GM21528 (cell line): Measurements from ENCODE around the gene IGSF1.
"Not testable (repeated sequence)": the region's sequence is repeated elsewhere in the genome, so short reads cannot be mapped to it uniquely, and the experiment has no call there.

Source experiments
- ATAC-seq: cut with Tn5 transposase; IDR thresholded peaks from one replicate; pipeline ENCODE4 v1.9.1; 2021; ENCODE audit warnings: mild to moderate bottlenecking, moderate library complexity; ENCODE audit not compliant: unreplicated experiment, low FRiP score

The IGSF1 gene

DNA sequence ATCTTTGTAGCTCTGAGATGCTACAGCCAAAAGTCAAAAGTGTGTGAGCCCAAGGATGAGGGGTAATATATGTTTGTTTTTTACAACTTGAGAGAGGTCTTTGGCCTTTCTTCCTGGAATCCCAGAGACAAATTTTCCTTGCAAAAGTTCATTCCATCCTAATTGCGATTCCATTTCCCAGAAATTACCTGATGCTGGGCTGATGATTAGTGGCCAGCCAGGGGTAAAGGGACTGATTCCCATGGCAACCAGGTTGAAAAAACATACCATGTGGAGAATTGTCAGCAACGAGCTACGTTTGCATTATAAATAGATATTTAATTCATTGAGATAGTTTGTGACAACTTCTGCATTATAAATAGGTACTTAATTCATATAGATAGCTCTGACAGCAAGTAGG, 17.8 kb downstream of the IGSF1 start:
- no peak for ATAC-seq

DNA sequence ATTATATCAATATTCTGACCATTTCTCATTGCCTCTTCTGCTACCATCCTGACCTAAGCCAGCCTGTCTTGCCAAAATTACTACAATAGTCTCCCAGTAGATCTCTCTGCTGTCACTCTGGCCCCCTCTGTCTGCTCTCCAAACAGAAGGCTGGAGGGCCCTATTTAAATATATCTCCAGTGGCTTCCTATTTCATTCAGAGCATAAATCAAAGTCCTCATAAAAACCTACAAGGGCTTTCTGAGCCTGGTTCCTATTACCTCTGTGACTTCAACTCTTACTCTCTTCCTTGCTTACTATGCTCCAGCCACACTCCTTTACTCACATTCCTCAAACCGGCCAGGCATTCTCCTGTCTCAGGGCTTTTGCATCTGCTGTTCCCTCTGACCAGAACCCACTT, 19.0 kb downstream of the IGSF1 start:
- no peak for ATAC-seq

DNA sequence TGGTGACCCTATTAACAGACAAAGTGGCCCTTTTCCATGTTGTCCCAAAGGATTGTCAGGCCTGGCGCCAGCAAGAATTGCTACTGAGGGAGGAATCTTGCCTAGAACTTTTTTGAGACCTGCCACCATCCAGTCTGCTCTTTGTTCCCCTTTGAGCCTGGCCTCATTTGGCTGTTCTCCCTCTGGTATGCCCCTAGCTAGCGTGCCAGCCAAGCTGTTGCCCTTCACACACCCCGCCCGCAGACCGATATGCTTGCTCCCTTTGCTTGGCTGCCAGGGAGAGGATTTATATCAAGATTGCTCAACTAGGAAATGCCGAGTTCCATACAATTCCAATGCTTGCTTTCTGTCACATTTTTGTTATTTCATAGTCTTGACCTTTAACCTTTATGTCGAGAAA, 24.4 kb downstream of the IGSF1 start:
- ATAC-seq = no peak

DNA sequence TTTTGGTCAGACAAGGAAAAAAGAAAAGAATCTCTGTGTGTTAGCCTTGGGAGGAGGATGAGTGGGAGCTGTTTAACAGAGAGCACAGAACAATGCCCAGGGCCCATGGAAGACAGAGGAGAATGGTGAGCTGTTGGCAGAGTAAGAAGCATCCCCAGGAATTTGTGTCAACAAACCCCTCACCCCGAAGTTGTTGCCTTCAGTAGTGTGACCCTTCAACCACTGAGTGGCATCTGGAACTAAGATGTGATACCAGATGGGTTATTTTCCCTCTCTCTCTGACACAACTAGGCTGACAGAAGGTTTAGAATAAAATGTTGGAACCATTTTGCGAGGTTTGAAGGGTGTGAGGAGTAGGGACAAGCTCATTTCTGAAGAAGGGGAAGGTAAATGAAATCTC, 25.1 kb downstream of the IGSF1 start:
- ATAC-seq = no peak

DNA sequence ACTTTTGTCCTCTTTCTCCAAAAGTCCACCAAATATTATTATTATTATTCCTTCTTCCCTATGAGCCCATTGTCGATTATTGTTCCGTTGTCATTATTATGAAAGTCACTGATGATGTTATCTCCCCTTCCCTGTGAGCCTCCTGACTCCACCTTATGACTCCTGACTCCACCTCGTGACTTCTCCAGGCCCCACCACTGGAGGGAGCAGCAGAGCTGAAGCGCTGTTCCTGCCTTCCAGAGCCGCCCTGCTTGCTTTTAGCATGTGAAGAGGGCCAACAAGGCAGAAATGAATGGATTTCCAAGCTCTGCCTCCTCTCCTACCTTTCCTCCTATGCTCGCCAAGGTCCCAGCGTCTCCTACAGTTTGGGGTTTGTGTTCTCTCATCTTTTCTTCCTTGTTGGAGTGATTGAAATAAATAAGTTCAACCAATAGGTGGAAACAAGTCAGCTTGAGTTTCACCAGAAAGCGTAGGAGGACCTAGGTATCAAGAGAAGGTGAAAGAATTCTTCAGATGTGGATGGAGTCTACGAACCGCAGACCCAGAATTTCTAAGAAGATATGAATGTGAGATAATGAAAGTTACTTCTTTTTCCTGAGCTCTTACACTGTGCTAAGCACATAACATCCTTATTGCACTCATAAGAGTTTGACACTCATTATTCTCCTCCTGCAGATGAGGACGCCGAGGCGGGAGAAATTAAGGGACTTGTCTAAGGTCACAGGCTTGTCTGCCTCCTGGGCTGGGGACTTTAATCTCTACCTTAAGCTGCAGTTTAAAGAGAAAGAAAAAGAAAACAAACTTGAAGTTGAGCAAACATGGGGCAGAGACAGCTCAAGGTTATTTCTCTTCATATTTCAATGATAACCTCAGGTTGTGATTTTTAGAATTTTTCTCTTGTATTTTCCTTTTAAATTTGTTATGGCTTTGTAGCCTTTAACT, 26.1 kb downstream of the IGSF1 start:
- no peak for ATAC-seq

DNA sequence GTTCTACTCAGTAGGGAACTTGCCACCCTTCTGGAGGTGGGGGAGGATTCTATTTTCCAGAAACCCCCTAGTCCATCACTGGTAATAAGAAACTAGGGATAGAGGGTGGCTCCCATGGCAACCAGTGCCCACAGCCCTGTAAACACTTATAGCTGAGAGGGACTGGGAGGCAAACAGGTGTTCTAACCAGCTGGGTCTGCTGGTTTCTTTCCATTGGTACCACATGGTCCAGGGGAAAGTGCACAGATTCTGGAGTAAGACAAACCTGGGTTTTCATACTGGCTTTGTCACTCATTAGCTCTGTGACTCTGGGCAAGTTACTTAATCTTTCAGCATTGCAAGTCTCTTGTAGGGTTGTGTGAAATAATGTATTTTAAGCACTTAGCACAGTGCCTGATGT, 26.9 kb downstream of the IGSF1 start:
- ATAC-seq = no peak

DNA sequence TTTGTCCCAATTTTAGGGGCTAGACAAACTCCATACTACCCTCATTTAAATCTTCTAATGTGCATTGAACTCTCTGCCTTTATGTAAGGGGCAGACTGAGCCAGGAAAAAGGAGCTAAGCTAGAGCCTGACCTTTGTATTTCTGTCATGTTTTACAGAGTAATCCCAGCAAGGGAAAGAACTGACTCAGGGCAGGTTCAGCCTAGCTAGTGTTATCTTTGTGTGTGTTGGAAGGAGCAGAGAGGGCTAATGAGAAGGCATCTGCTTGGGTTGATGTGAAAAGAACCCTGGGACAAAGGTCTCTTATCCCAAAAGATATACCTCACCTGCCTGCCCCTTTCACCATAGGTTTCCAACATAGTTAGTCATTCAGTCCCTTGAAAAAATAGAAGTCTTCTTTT, 31.7 kb downstream of the IGSF1 start:
- no peak for ATAC-seq

DNA sequence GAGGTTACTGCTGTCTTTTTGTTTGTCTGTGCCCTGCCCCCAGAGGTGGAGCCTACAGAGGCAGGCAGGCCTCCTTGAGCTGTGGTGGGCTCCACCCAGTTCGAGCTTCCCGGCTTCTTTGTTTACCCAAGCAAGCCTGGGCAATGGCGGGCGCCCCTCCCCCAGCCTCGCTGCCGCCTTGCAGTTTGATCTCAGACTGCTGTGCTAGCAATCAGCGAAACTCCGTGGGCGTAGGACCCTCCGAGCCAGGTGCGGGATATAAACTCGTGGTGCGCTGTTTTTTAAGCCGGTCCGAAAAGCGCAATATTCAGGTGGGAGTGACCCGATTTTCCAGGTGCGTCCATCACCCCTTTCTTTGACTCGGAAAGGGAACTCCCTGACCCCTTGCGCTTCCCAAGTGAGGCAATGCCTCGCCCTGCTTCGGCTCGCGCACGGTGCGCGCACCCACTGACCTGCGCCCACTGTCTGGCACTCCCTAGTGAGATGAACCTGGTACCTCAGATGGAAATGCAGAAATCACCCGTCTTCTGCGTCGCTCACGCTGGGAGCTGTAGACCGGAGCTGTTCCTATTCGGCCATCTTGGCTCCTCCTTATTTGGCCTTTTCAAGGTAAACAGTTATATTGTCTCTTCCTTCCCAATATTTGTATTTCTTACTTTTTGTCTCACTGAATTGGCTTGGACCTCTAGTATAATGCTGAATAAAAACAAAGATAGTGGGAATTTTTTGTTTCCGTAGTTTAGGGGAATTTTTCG, 37.9 kb downstream of the IGSF1 start:
- not testable (repeated sequence) for ATAC-seq

DNA sequence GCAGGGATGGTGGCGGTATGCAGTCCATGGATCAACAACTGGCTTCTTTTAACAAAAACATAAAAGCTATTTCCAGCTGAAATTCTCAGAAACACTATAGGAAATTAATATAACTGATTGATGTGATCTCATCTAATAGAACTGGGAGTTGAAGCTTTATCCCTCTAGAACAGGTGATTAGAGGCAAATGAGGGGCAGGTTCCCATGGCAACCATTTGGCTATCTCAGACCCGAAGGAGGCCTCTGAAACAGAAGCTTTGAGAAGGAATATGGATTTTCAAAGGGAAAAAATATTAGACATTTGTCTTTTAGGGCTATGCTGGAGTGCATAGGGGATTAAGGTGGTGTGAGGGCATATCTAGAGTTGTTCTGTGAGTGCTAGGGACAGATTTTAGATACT, 50.0 kb downstream of the IGSF1 start:
- ATAC-seq = no peak

DNA sequence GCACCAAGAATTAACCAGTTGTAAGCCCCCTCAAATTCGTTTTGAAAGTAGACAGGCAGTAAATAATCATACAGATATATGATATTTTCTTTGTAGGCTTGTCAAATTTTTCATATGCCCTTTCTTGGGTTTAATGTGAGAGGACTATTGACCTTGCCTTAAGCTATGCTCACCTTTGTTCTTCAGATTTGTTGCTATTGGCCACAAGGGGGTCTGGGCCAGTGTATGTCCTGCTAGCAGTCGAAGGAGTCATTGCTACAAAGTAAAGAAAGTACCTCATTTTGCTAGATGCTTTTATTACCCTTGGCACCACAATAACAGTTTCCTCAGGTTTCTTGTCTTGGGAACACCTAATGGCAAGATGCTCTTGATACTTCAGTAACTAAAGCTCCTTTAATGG, 51.7 kb downstream of the IGSF1 start:
- ATAC-seq = no peak

DNA sequence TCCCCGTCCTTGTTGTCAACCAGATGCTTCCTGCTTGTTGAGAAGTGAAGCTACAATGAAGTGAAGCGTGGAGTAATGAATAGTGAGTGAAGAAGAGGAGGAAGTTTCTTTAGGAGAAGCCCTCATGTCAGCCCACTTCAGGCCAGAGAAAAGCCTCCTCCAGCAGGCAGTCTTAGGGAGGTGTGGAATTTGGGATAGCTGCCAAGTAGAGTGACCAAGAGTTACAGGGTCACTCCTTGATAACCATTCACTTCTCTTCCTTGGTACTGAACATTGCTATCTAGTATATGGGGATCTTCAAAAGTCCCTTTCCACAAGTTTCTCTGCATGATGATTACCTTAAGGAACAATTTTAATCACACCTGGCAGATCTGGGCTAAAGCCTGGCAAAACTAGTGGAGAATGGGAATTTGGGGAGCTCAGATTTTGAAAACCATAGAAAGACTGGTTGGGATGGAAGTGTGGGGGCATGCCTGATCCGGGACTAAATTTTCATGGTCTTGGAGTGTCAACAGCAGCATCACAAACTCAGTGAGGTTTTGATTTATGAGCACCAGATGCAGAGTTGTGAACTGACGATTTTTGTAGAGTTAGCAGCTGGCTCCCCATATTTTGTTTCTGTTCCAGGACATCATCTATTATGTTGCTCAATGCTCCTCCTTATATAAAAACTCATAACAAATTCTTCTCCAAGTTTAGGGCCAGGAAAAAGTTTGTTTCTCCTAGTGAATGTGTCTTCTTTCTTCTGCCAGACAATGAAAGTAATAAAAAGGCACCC, 53.1 kb downstream of the IGSF1 start:
- no peak for ATAC-seq

DNA sequence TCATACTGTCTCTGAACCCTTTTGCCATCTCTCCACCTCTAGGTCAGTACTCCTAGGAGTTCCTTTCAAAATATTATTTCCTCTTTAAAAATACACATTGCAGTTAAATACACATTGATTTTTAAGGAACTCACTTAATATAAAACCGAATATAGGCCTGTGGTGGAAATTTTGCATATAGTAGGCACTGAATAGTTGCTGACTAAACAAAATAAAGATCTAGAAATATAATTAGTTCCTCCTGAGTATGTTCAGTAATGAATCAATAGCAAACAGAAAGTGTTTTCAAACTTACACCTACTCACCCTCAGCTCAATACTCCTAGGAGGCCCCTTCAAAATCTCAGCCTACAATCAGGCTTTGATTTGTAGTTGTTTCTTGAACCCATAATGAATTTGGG, 61.5 kb downstream of the IGSF1 start:
- no peak for ATAC-seq

DNA sequence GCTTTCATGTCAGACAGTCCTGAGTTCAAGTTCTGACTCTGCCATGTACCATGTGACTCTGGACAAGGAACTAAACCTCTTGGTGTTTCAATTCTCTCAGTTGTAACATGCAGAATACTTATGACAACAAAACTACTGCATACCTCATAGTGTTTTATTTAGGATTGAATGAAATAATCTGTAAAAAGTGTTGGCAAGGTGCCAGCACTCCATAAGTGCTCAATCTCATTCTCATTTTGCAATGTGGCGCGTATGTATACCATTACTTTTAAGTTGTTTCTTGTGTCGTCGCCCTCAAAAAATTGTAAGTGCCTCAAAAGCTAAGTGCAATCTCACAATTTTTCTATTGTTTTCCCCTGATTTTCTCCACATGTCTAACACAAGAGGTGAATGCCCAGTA, 62.5 kb downstream of the IGSF1 start:
- ATAC-seq = no peak

DNA sequence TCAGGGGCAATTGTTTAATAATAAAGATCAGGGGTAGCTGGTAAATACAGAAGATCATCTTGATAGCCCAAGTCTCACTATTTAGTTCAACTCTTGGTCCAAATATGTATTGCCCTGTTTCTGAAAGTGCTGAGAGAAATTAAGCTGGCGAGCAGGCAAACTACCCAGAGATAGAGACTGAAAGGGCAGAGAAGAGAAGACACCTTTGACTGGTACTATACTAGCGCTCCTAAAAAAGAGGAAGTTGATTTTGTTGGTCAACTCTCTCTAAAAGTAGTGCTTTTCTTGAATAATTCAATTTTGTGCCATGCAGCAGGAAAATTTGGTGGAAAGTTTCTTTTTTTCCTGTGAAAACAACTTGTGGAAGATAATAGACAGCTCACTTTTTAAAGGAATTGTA, 64.0 kb downstream of the IGSF1 start:
- no peak for ATAC-seq
